Measurements from ENCODE around the gene STXBP6.

STXBP6 gene

GRCh38 chr14:24880689-24881088 lies 169.3 kb downstream of the STXBP6 start:
- DNase-seq = no peak

- no peak for DNase-seq
These were observed 170.1 kb downstream of the STXBP6 start for GRCh38 chr14:24879661-24880386.

GRCh38 chr14:24876996-24877395 lies 173.0 kb downstream of the STXBP6 start:
- DNase-seq = no peak

- no peak for DNase-seq
These were observed 173.7 kb downstream of the STXBP6 start for GRCh38 chr14:24875991-24876878.

GRCh38 chr14:24875203-24875838 lies 174.6 kb downstream of the STXBP6 start:
- no peak for DNase-seq

- no peak for DNase-seq
These were observed 175.3 kb downstream of the STXBP6 start for GRCh38 chr14:24874514-24875202.

GRCh38 chr14:24873551-24873950 lies 176.4 kb downstream of the STXBP6 start:
- DNase-seq = no peak

GRCh38 chr14:24870949-24871701 lies 178.8 kb downstream of the STXBP6 start:
- no peak for DNase-seq

- no peak for DNase-seq
These were observed 181.6 kb downstream of the STXBP6 start for GRCh38 chr14:24868389-24868788.

GRCh38 chr14:24866067-24866639 lies 183.8 kb downstream of the STXBP6 start:
- DNase-seq = no peak

GRCh38 chr14:24863968-24864684 lies 185.8 kb downstream of the STXBP6 start:
- DNase-seq = no peak

- DNase-seq = no peak
These were observed 188.8 kb downstream of the STXBP6 start for GRCh38 chr14:24861083-24861630.

GRCh38 chr14:24859559-24859958 lies 190.4 kb downstream of the STXBP6 start:
- DNase-seq = no peak

- DNase-seq = no peak
These were observed 191.3 kb downstream of the STXBP6 start for GRCh38 chr14:24858684-24859083.

GRCh38 chr14:24858052-24858451 lies 191.9 kb downstream of the STXBP6 start:
- no peak for DNase-seq

GRCh38 chr14:24857277-24857676 lies 192.7 kb downstream of the STXBP6 start:
- DNase-seq = no peak

GRCh38 chr14:24853446-24853845 lies 196.5 kb downstream of the STXBP6 start:
- DNase-seq = no peak

GRCh38 chr14:24852312-24853060 lies 197.5 kb downstream of the STXBP6 start:
- no peak for DNase-seq

GRCh38 chr14:24851837-24852236 lies 198.1 kb downstream of the STXBP6 start:
- no peak for DNase-seq

GRCh38 chr14:24851406-24851805 lies 198.5 kb downstream of the STXBP6 start:
- DNase-seq = no peak

Data from CD4-positive, alpha-beta T cell treated with Interferon alpha-2 for 1 hour (primary cell).